ENCODE results near the gene RGS11. TPM values are rescaled to one million over a fixed set of nuclear protein-coding genes. Genes with fewer than 3 reads are reported as not detected.

RGS11 gene
- total RNA-seq, 4 donors from 2014 or later, result 0.88 to 4.8 (median 2.6) TPM

DNA sequence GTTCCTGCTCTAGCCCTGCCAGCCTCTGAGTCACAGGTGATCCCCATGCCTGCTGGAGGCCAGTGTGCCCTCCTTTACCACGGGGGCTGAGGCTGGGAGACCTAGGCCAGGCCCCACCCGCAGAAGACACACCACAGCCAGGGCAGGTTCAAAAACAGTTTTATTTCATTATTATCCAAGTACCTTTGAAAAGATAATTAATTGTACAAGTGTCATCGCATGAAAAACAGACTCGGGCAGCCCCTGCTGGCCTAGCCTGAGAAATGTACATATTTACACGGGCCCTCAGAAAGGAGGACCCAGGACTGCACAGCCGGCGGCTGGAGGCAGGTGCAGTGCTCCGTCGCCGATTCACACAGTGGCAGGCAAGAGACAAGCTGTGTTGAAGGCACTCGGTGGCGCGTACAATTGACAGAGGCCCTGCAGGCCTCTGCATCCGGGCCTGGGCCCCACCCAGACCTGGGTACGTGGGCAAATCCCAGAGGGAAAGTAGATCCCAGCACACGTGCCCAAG is 11.6 kb upstream of the RGS11 start:
- Histone ChIP-seq H3K27ac (no peak overlapping the region), H3K4me3 (no peak overlapping the region), H3K4me1 (no peaks in the 10 kb centered on the region), H3K9me3 (no peaks in the 10 kb centered on the region), H3K36me3 (peaks cover 8 to 62% (median 30%) of the 10 kb centered on the region in 3 donors), H3K27me3 (peaks cover 0 to 15% (median 0%) of the 10 kb centered on the region in 4 donors)
- intact Hi-C loops (cut with DNase I), result no loop called here
- 71 to 77% methylated on average over 8 to 11 of the region's 16 CpGs for WGBS, 2 donors
- no peak for DNase-seq
- TF ChIP-seq, protein P1, sequence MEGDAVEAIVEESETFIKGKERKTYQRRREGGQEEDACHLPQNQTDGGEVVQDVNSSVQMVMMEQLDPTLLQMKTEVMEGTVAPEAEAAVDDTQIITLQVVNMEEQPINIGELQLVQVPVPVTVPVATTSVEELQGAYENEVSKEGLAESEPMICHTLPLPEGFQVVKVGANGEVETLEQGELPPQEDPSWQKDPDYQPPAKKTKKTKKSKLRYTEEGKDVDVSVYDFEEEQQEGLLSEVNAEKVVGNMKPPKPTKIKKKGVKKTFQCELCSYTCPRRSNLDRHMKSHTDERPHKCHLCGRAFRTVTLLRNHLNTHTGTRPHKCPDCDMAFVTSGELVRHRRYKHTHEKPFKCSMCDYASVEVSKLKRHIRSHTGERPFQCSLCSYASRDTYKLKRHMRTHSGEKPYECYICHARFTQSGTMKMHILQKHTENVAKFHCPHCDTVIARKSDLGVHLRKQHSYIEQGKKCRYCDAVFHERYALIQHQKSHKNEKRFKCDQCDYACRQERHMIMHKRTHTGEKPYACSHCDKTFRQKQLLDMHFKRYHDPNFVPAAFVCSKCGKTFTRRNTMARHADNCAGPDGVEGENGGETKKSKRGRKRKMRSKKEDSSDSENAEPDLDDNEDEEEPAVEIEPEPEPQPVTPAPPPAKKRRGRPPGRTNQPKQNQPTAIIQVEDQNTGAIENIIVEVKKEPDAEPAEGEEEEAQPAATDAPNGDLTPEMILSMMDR (IDR thresholded peaks at IDR 0.05), result peak in 1 of 6 experiments; percentile 30
- TF ChIP-seq POLR2A (IDR thresholded peaks at IDR 0.05), result no peak

DNA sequence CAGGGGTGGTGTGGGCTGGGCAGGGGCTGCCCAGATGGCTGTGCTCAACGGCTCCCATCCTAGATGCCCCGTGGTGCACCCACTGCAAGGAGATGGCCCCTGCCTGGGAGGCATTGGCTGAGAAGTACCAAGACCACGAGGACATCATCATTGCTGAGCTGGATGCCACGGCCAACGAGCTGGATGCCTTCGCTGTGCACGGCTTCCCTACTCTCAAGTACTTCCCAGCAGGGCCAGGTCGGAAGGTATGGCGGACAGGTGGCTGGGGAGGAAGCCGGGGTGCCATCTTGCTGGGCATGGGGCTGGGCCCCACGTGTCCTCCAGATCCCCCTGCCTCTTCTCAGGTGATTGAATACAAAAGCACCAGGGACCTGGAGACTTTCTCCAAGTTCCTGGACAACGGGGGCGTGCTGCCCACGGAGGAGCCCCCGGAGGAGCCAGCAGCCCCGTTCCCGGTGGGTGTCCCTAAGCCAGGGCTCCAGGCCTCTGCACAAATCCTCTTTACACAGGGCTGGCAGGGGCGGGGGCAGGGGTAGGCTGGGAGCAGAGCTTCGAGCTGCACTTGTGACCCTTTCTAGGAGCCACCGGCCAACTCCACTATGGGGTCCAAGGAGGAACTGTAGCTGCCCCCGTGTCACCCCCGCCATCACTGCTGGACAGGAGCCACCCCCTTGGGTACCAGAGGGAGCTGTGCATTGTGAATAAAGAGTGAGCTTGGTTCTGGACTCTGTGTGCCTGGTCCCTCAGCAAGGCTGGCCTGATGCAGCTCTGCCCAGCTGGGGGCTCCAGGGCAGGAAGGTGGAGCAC is 10.9 kb upstream of the RGS11 start:
- TF ChIP-seq, protein P1 (IDR thresholded peaks at IDR 0.05), result no peak
- TF ChIP-seq POLR2A (IDR thresholded peaks at IDR 0.05), result no peak
- H3K4me3 ChIP-seq, result no peak overlapping the region
- peaks cover 0 to 22% (median 0%) of the 10 kb centered on the region in 4 donors for H3K27me3 ChIP-seq
- H3K4me1 ChIP-seq, result peaks cover 0 to 2% (median 0%) of the 10 kb centered on the region in 3 donors
- H3K9me3 ChIP-seq, result no peaks in the 10 kb centered on the region
- no peak for DNase-seq
- WGBS, 2 donors, result 84 to 100% methylated on average over 2 to 6 of the region's 22 CpGs
- H3K36me3 ChIP-seq, result peaks cover 8 to 55% (median 30%) of the 10 kb centered on the region in 3 donors
- H3K27ac ChIP-seq, result no peak overlapping the region
- intact Hi-C loops (cut with DNase I), result no loop called here

GRCh38 chr16:285146-286055 is 9.7 kb upstream of the RGS11 start:
- Histone ChIP-seq H3K4me1 (peaks cover 6 to 15% (median 6%) of the 10 kb centered on the region in 3 donors), H3K27me3 (peaks cover 6 to 34% (median 8%) of the 10 kb centered on the region in 4 donors), H3K9me3 (no peaks in the 10 kb centered on the region), H3K27ac (no peak overlapping the region), H3K36me3 (peaks cover 8 to 42% (median 19%) of the 10 kb centered on the region in 3 donors), H3K4me3 (no peak overlapping the region)
- TF ChIP-seq POLR2A (IDR thresholded peaks at IDR 0.05), result no peak
- TF ChIP-seq, protein P1 (IDR thresholded peaks at IDR 0.05), result no peak
- WGBS, 2 donors, result 53 to 95% methylated on average over 2 to 12 of the region's 48 CpGs
- no peak for DNase-seq
- intact Hi-C loops (cut with DNase I), result no loop called here

DNA sequence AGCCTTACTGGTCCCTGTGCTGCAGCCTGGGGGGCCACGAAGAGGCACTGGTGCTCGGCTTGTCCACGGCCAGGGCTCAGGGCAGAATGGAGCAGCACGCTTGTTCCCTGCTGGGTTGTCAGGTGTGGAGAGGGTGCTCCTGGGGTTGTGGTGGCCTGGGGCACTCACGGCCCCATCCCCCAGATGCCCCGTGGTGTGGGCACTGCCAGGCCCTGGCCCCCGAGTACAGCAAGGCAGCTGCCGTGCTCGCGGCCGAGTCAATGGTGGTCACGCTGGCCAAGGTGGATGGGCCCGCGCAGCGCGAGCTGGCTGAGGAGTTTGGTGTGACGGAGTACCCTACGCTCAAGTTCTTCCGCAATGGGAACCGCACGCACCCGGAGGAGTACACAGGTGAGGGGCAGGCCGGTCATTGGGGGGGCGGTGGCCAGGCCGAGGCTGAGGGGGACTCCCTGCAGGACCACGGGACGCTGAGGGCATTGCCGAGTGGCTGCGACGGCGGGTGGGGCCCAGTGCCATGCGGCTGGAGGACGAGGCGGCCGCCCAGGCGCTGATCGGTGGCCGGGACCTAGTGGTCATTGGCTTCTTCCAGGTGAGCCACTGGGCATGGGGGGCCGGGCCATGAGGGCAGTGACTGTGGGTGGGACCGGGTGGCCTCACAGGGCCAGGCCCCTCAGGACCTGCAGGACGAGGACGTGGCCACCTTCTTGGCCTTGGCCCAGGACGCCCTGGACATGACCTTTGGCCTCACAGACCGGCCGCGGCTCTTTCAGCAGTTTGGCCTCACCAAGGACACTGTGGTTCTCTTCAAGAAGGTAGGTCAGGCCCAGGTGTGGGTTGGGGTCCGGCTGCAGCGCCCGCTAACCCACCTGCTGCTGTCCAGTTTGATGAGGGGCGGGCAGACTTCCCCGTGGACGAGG is 8.7 kb upstream of the RGS11 start:
- H3K4me1 ChIP-seq, result peaks cover 6 to 23% (median 13%) of the 10 kb centered on the region in 3 donors
- no peak for DNase-seq
- WGBS, 2 donors, result 80 to 97% methylated on average over 4 to 6 of the region's 52 CpGs
- H3K27me3 ChIP-seq, result peaks cover 6 to 43% (median 11%) of the 10 kb centered on the region in 4 donors
- H3K27ac ChIP-seq, result no peak overlapping the region
- H3K36me3 ChIP-seq, result peaks cover 8 to 33% (median 15%) of the 10 kb centered on the region in 3 donors
- intact Hi-C loops (cut with DNase I), result no loop called here
- no peak overlapping the region for H3K4me3 ChIP-seq
- no peaks in the 10 kb centered on the region for H3K9me3 ChIP-seq
- TF ChIP-seq, protein P1 (IDR thresholded peaks at IDR 0.05), result no peak
- TF ChIP-seq POLR2A (IDR thresholded peaks at IDR 0.05), result no peak

All from esophagus squamous epithelium (tissue), 5 donors.